ENCODE data around the gene ELFN1.

Gene ELFN1

GRCh38 chr7:1745576-1746490, 75.8 kb downstream of the ELFN1 start:
- DNase-seq: no peak

GRCh38 chr7:1746491-1746975, 76.5 kb downstream of the ELFN1 start:
- no peak for DNase-seq

GRCh38 chr7:1747004-1747801, 77.1 kb downstream of the ELFN1 start:
- DNase-seq: no peak

DNA sequence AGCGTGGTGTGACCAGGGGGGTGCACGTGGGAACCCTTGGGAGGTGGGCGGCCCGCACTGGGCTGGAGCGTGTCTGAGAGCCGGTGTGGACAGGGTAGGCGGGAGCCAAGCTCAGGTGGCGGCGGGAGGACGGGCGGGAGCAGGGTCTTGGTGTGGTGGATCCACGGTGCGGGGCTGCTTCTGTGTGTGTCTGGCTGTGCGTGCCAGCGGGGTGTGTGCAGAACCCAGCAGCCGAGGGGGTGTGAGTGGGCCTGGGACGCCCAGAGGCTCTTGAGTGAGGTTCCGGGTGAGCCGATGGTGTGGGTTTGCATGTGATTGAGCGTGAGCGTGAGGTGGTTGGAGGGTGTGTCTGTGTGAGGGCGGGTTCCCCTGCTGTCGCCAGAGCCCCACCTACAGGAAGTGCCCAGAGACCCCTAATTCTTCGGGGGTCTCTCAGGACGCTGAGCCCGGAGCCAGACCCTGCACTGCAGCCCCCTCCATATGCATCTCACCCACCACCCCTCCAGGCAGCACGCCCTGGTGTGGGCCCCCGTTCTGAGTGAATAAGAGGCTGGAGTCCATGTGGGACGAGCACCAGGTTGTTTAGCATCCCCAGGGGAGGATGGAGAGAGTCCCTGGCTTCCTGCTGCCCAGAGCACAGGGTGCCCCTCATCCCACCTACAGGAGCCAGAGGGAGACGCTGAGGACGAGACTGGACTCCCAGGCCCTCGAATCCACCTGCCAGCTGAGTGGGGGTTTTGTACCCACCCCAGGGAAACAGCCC, 78.2 kb downstream of the ELFN1 start:
- DNase-seq: no peak

GRCh38 chr7:1748839-1749173, 78.7 kb downstream of the ELFN1 start:
- DNase-seq: no peak

- DNase-seq: no peak
Measured at GRCh38 chr7:1749351-1749863, 79.3 kb downstream of the ELFN1 start.

DNA sequence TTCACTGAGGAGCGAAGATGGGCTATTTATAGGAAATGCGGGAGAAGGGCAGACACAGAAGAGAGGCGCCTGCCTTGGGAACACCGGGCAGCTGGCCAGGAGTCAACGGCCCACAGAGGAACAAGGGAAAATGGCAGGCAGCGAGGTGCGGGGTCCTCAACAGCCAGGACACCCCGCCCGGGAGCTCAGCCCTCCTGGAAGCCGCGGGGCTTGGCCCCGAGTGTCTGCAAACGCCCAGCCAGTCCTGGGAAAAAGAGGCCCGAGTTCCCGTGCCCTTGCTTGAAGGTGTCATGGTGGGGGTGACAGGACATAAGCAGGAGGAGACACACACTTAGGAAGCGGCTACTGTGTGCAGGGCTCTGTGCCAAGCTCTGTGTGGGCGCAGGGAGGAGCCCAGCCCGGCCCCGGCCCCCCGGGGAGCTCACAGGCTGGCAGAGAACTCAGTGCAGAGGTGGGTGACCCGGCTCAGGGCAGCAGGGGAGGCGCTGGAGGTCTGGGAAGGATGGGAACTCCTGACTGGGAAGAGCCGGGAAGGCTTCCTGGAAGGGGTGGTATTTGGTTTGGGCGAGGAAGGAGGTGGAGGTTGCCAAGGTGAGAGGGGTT, 79.9 kb downstream of the ELFN1 start:
- DNase-seq: no peak

- no peak for DNase-seq
Measured at GRCh38 chr7:1750541-1751021, 80.5 kb downstream of the ELFN1 start.

- no peak for DNase-seq
Measured at GRCh38 chr7:1752111-1752510, 82.0 kb downstream of the ELFN1 start.

DNA sequence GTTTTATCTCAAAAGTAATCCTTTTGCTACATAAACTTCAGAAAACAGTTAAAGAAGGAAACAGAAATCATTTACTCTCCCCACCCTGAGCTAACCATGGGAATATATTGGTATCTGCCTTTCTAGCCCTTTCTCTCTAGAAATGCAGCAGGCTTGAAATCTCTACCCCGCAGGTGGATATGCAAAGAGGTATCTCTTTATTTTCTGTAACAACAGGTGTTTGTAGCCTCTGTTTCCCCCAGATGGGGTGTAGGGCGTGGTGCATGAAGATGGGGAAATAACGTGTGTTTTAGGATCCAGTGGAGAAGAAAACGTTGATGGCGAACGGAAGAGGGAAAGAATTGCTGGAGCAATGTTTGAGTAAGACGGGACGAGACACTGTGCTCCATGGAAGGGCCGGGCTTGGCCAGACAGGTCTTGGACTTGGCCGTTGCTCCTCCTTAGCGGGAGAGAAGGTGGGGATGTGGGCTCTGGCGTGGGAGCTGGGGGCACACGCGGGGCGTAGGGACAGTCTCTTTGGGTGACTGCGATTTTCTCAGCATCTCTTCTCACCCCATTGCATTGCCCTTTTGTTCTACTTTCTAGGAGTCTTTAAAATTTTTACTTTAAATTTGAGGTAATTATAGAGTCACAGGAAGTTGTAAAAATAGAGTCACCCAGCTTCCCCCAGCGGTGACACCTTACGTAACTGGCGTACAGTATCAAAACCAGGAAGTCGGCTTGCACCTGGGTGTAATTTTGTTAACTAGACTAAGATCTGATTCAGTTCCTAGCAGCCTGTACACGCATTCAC, 82.9 kb downstream of the ELFN1 start:
- DNase-seq: no peak

GRCh38 chr7:1753564-1753867, 83.4 kb downstream of the ELFN1 start:
- no peak for DNase-seq

- no peak for DNase-seq
Measured at GRCh38 chr7:1754345-1754908, 84.3 kb downstream of the ELFN1 start.

DNA sequence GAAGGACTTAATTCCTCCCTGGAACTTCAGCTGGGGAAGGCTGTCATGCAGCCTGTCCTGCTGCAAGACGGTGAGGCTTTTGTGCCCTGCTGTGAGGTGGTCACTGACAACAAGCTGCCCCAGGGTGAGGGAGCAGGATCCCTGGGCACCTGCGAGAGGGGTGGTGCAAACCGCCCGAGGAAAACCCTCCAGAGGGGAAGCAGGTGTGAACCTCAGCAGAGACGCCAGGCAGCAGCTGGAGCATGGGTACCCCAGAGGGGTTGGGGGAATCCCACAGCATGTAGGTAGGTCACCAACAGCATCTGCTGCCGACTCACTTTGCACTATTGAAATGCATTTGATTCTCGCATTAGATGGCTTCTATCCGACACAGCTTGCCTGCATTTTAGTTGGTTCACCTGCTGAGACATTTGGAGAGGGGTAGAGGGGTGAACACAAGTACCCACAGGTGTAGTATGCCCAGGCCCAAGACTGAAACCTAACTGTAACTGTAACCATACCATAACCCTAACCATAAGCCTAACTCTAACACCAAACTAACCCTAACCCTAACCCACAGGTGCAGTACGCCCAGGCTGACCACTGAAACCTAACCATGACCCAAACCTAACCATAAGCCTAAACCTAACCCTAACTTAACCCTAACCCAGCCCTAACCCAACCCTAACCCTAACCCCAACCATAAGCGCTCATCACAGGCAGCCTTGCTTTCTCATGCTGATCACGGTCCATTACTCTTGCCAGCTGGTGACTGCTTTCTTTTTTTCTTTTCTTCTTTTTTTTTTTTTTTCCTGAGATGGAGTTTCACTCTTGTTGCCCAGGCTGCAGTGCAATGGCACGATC, 85.9 kb downstream of the ELFN1 start:
- no peak for DNase-seq

GRCh38 chr7:1757601-1758000, 87.5 kb downstream of the ELFN1 start:
- DNase-seq: no peak

GRCh38 chr7:1758028-1758858, 88.2 kb downstream of the ELFN1 start:
- DNase-seq: no peak

GRCh38 chr7:1758859-1759521, 88.9 kb downstream of the ELFN1 start:
- no peak for DNase-seq

DNA sequence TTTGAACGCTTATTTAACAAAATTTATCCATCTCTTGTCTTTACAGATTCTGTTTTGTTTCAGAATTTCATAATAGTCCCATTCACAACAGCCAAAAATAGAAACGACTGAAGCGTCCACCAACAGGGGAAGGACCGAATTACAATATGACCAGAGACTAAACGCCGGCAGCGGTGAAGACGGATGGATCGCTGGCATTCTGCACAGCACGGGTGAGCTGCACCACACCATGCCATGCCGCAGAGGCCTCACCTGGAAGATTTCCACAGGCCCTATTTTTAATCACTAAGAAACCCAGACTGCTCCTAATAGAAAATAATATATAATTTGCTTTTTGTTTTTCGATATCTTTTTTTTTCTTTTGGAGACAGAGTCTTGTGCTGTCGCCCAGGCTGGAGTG, 91.0 kb downstream of the ELFN1 start:
- no peak for DNase-seq

GRCh38 chr7:1761774-1762173, 91.7 kb downstream of the ELFN1 start:
- DNase-seq: no peak
